Stimulated activated CD4-positive, alpha-beta T cell treated with anti-CD3 and anti-CD28 coated beads, Interleukin-15, amount 100 ng/mL, for 1 hour (primary cell): ENCODE measurements around the gene CDK10.

Experiments
- DNase-seq, 2 donors: peaks; one replicate each; pipeline ENCODE4 v3.0.0-alpha.2; 2020; ENCODE audit warnings: low read depth in 1 of 2, low spot score in 1 of 2

CDK10 gene

DNA sequence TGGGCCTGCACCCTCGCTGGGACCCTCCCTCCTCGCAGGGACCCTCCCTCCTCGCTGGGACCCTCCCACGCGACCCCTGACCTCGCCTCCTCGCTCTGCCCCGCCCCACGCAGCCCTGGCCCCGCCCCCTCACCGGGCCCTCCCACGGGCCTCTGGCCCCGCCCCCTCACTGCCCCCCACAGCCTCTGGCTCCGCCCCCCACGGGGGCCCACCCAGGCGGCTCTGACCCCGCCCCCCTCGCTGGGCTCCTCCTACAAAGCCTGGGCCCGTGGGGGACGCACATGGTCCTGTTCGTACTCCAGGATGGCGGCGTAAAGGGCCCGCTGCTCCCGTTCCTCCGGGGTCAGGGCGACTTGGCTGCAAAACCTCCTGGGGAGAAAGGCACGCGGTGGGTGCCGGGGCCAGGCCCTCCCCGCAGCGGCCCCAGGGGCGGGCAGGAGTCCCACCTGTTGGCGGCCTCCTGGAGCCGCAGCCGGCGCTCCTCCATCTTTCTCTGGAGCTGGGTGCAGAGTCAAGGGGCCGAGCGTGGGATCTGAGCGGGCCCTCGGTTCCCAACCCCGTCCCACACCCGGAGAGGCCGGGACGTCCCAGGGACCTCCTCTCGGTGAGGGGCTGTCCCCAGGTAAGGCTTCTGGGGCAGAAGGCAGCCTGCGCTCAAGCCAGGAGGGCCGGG is 25.2 kb downstream of the CDK10 start:
- DNase-seq: peak; percentile 58 to 65

- no peak for DNase-seq
These were observed 25.8 kb downstream of the CDK10 start for GRCh38 chr16:89712274-89712781.

DNA sequence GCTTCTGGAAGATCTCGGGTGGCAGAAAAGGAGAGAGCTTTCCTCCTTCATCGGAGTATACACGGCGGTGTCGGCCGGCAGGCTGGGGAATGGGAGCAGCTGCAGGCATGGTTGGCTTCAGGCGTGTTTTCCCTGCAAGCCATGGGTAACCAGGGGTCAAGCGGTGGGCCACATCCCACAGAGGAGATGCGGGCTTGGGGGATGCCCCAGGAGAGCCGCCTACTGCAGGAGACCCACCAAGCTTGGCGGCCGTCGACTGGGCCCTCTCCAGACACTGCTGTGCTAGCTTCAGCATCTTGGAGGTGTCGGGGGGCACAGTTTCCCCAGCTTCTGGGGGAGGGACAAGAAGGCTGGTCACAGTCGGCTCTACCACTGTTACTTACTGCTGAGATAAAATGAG is 30.0 kb downstream of the CDK10 start:
- DNase-seq: no peak

DNA sequence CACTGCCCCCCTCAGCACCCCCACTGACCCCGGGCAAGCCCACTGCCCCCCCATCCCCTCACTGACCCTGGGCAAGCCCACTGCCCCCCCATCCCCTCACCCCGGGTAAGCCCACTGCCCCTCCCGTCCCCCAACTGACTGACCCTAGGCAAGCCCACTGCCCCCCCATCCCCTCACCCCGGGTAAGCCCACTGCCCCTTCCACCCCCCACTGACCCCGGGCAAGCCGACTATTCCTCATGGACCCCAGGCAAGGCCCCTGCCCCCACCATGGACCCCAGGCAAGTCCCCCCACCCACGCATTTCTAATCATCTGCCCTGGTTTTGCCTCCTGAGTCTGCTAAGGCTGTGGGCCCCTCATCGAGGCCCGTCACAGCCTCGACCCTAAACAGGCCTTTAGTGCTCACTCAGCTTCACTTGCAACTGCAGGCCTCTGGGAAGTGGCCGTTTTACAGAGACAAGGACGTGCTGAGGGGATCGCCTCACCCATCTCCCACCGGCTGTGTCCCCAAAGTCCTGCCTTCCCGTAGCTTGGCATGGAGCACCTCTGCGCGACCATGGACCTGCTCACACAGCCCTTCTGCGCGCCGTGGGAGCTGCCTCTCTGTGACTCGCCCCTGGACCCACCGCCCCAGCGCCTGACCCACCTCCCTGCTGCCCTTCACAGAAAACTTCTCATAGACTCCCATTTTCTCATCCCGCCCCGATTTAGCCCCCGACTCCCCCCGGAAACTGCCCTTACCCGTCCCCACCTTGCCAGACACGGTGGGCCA is 30.6 kb downstream of the CDK10 start:
- no peak for DNase-seq

- no peak for DNase-seq
These were observed 31.4 kb downstream of the CDK10 start for GRCh38 chr16:89717688-89718505.

DNA sequence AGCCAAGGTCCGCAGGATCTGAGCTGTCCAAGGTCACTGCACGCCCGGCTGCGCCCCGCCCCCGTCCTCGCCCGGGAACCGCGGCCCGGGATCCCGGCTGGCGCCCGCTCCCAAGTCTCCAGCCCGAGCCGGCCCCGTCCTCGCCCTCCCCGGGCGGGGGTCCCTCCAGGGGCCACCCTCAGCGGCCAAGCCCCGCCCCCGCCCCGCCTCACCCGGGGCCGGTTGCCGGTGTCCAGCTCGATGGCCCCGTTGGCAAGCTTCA is 34.0 kb downstream of the CDK10 start:
- DNase-seq: no peak

- DNase-seq: peak; percentile 73 to 83
These were observed 34.5 kb downstream of the CDK10 start, which contains the start of the genes VPS9D1 and ZNF276 for GRCh38 chr16:89720813-89721545. TSS of gene VPS9D1 (minus strand) at chr16:89720898. CDS start at chr16:89720861, 37 bp downstream. TSS of gene ZNF276 (plus strand) at chr16:89721537. CDS start at chr16:89721641, 104 bp downstream.

DNA sequence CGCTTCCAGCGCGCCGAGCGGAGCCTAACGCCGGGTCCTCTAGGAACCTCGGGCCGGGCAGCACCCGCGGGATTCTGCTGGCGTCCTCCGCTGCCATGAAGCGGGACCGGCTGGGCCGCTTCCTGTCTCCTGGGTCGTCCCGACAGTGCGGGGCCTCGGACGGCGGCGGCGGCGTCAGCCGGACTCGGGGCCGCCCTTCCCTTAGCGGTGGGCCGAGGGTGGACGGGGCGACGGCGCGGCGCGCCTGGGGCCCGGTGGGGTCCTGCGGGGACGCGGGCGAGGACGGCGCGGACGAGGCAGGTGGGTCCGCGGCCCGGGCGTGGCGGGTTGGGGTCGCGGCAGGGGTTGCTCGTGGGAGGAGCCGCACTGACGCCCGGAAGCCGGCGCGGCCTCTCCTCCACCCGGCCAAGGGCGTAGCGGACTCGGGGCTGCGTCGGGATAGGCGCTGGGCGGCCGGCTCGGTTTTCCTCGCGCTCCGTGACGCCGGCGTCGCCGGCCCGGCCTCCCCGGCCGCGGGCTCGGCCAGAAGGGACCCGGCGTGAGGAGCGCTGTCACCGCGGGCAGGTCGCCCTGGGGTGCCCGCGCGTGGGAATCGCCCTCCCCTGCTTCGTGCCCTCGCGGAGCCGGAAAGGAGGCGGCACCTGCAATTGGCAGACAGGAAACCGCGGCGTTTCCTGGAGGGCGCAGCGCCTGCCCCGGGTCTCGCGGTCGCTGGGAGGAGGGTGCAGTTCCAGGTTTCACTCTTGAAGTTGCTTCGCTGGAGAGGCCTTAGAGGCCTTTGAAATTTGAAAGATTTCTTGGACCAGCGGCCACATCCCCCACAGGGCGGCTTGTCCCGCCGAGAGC is 35.3 kb downstream of the CDK10 start:
- DNase-seq: peak; percentile 63 to 82

- DNase-seq: peak; percentile 34 to 66
These were observed 36.1 kb downstream of the CDK10 start for GRCh38 chr16:89722392-89723278.

DNA sequence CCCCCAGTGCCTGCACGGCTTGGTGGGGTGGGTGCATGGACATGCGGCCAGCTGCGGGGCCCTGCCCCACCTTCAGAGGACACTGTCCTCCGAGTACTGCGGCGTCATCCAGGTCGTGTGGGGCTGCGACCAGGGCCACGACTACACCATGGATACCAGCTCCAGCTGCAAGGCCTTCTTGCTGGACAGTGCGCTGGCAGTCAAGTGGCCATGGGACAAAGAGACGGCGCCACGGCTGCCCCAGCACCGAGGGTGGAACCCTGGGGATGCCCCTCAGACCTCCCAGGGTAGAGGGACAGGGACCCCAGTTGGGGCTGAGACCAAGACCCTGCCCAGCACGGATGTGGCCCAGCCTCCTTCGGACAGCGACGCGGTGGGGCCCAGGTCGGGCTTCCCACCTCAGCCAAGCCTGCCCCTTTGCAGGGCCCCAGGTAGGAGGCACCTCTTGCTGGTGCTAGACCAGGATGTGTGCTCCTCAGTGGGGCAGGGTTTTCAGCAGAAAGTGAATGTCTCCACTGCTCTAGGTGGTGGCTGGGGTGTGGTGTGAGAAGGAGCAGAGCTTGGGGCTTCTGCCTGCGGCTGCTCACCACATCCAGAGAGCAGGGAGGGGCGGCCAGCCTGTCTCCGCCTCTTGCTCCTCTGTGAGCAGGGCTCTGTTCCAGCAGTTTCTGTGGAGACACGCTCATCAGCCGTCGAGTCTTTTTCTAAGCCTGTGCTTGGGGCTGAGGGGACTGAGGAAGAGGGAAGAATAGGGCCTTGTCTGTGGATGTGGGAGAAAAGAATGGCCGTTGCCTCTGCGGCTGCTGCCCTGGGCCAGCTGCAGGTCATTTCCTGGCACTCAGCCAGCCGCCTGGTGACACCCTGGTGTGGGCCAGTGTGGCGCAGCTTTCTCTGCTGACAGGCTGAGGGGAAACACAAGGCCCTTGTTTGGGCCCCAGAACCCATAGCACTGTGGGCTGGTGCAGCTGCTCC is 37.1 kb downstream of the CDK10 start:
- DNase-seq: peak; percentile 37 to 56

- DNase-seq: no peak
These were observed 41.1 kb downstream of the CDK10 start for GRCh38 chr16:89727406-89728120.

- no peak for DNase-seq
These were observed 42.8 kb downstream of the CDK10 start for GRCh38 chr16:89729293-89729692.

DNA sequence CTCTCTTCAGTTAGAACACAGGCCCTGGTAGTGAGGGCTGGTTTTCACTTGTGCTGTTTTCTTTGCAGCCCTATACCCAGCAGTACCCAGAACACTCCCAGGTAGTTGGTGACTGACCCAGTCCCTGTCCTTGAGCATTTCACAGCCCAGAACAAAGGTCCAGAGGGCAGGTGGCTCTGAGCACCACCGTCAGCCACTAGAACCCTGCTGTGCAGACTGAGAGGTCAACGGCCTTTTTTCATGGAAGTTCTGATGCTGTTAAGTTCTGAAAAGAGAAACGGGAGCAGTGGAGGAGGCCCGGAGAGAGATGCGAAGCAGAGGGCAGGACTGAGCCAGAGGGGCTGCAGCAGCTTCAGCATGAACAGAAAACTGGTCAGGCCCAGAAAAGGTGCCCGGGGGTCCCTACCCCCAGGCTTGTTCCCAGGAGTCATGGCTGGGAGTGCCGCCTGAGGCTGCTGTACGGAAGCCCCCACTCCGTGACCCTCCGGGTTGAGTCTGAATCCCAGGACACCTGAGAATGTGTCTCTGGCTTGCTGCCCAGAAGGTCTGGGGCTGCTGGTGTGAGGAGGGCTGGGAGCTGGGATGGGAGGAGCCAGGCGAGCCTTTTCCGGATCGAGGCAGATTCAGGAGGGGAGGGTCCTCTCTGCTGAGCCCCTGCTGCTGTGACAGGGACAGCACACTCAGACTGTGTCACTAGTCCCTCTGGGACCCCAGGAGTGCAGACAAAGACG is 43.5 kb downstream of the CDK10 start:
- no peak for DNase-seq

- no peak for DNase-seq
These were observed 44.2 kb downstream of the CDK10 start for GRCh38 chr16:89730610-89731234.

DNA sequence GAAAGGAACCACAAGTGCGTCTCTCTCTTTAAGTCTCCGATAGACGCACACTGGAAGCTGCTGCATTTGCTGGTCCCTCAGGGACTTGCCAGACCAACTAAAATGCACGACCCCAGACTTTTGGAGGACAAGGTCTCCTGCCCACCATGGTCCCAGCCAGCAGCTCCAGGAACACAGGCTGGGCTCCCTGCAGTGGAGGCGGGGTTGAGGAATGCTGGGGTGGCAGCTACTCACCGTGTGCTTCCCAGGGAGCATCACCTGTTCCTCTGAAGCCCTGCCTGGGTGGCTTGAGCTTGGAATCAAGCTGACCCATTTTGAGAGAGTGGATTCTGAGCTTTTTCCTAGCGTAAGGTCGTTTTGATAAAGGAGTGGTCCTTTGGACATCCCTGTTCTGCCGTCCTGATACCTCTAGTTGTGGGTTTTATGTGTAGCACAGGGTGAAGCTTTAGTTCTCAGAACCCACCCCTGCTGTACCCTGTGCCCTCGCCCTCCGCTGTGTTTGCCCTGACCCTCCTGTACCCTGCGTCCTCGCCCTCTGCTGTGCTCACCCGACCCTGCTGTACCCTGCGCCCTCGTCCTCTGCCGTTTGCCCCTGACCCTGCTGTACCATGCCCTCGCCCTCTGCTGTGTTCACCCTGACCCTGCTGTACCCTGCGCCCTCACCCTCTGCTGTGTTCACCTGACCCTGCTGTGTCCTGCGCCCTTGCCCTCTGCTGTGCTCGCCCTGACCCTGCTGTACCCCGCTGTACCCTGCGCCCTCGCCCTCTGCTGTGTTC is 45.8 kb downstream of the CDK10 start:
- no peak for DNase-seq

GRCh38 chr16:89732918-89733242 is 46.4 kb downstream of the CDK10 start:
- no peak for DNase-seq
